Natural killer cell treated with Interleukin-12 subunit alpha and Interleukin-12 subunit beta and Interleukin-15 and Interleukin-18, amount 100 ng/mL, for 72 hours (primary cell): ENCODE data around the gene UBR2. TPM values are rescaled to one million over a fixed set of nuclear protein-coding genes. Genes with fewer than 3 reads are reported as not detected.
"Not testable (repeated sequence)": the region's sequence is repeated elsewhere in the genome, so short reads cannot be mapped to it uniquely, and the experiment has no call there.

Experiments
- ATAC-seq, 2 donors: fragments of 150-1000 bp; cut with Tn5 transposase in 1 of 2; sonication (Bioruptor Pico), chemical (Tn5 transposase) in 1 of 2; 2 replicates each; pipeline ENCODE4 v1.10.0; 2021
- DNase-seq: peaks from one replicate; pipeline ENCODE4 v3.0.0; 2022; ENCODE audit warnings: low spot score
- H3K27ac Mint-ChIP-seq, 2 donors: 1 replicate in 1 of 2; 2 replicates in 1 of 2; pipeline ENCODE4 v1.8.0; 2022; ENCODE audit warnings: mixed read lengths in 2 of 2, mild to moderate bottlenecking in 1 of 2, moderate library complexity in 1 of 2
- H3K27me3 Mint-ChIP-seq, 2 donors: 1 replicate in 1 of 2; 2 replicates in 1 of 2; pipeline ENCODE4 v1.8.0; 2022; ENCODE audit warnings: mixed read lengths in 2 of 2
- H3K36me3 Mint-ChIP-seq: one replicate; pipeline ENCODE4 v1.8.0; 2022; ENCODE audit warnings: mixed read lengths
- H3K4me1 Mint-ChIP-seq, 2 donors: 1 replicate in 1 of 2; 2 replicates in 1 of 2; pipeline ENCODE4 v1.8.0; 2022; ENCODE audit warnings: low read depth in 2 of 2, mixed read lengths in 2 of 2, mild to moderate bottlenecking in 1 of 2
- H3K4me3 Mint-ChIP-seq: one replicate; pipeline ENCODE4 v1.8.0; 2022; ENCODE audit warnings: mixed read lengths
- H3K9me3 Mint-ChIP-seq: 2 replicates; pipeline ENCODE4 v1.8.0; 2022; ENCODE audit warnings: mixed read lengths
- total RNA-seq, 2 donors: library from RNA; stranded (reverse); gene quantifications; one replicate each; pipeline ENCODE4 v1.2.3, GENCODE V29; 2022

UBR2 gene
- total RNA-seq, 2 donors from 2014 or later = 31.9 to 34.2 TPM

DNA sequence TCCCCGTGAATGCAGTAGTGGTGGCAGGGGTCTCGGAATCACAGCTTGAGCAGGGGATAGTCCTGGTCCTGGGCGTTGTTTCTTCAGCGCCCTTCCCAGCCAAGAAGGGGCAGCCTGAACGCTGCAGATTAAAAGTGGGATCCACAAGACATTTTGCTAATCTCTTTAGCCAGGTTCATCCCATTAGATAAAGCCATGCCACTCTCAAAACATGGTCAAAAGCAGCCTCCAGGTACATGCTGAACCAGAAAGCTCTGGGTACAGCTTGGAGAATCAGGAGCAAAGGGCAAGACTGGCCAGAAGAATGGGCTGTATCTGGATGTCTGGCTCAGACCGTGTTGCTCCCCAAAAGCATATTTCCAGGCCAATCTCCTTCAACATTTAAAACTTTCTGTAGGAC, 158.7 kb downstream of the UBR2 start, which contains the start of gene PRPH2:
Gene PRPH2 (minus strand): TSS at position 101 of the 400 bp plus-strand sequence. CDS start 263 bp downstream, outside the sequence.
- Mint-ChIP-seq H3K4me3 (no peak within 1 kb of the TSS), H3K27me3 (peaks cover 0 to 7% of the 10 kb centered on the region in 2 donors), H3K9me3 (no peaks in the 10 kb centered on the region), H3K36me3 (no peaks in the 10 kb centered on the region), H3K27ac (no peak within 1 kb of the TSS), H3K4me1 (peaks cover 12 to 17% of the 10 kb centered on the region in 2 donors)
- no peak for DNase-seq
- no peak for ATAC-seq

DNA sequence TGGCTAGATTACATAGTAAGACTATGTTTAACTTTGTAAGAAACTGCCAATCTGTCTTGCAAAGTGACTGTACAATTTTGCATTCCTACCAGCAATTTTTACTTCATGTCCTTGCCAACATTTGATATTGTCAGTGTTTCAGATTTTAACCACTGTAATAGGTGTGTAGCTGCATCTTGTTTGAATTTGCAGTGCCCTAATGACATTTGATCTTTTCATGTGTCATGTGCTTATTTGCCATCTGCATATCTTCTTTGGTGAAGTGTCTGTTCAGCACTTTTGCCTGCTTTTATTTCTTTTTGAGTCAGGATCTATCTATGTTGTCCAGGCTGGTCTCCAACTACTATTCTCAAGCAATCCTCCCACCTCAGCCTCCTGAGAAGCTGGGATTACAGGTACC, 161.0 kb downstream of the UBR2 start:
- Mint-ChIP-seq H3K4me3 (no peak overlapping the region), H3K27me3 (peaks cover 0 to 7% of the 10 kb centered on the region in 2 donors), H3K9me3 (no peaks in the 10 kb centered on the region), H3K4me1 (peaks cover 12 to 23% of the 10 kb centered on the region in 2 donors), H3K36me3 (no peaks in the 10 kb centered on the region), H3K27ac (no peak overlapping the region)
- ATAC-seq (no peak), DNase-seq (no peak)

DNA sequence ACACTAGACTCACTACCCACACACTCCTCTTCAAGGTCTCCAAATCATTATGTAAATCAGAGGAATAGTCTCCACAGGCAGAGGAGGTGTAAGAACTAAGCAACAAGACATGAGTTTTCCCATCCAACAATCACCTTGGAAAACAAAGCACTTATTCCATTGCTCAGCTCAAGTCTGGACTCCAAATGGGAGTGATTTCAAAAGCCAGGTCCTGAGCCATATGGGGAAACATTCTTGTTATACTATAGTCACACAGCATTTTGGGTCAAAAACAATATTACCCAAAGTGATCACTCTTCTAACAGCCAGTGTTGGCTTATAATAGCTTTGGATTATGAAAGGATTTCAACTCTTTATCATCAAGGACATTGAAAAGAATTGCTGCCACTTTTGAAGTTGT, 162.2 kb downstream of the UBR2 start:
- no peaks in the 10 kb centered on the region for H3K36me3 Mint-ChIP-seq
- no peaks in the 10 kb centered on the region for H3K9me3 Mint-ChIP-seq
- peak overlapping the region; percentile 87 for H3K4me3 Mint-ChIP-seq
- no peak for ATAC-seq
- peaks cover 12 to 23% of the 10 kb centered on the region in 2 donors for H3K4me1 Mint-ChIP-seq
- peaks cover 0 to 7% of the 10 kb centered on the region in 2 donors for H3K27me3 Mint-ChIP-seq
- DNase-seq = no peak
- peak overlapping the region; percentile 85 to 97 for H3K27ac Mint-ChIP-seq

DNA sequence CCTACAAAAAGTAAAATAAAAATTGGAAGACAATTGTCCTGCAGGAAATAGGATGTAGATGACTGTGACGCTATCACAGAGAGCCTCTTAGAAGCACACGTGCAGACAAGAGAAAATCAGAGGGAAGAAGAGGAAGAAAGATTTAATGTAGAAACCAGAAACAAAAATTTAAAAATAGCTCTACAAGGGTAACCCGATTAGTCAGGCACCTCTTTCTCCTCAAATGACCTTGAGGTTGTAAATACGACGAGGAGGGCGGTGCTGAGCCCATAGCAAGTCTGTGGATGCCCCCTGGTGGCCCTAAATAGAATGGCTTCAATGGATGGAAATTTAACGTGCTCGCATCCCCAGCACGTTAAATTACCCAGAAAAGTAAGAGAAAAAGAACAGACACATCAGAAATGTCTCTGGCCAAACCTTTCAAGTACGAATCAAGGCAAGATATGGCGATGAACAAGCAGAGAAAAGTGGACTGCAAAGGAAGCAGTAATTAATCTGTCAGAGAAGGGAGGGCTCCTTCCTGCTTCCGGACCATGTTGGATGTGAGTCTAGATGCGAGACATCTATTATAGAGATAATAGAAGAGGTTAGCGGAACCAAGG, 162.8 kb downstream of the UBR2 start:
- Mint-ChIP-seq H3K36me3 (no peaks in the 10 kb centered on the region), H3K4me1 (peaks cover 12 to 23% of the 10 kb centered on the region in 2 donors), H3K27ac (peak overlapping the region; percentile 85 to 97), H3K4me3 (peak overlapping the region; percentile 87), H3K27me3 (peaks cover 0 to 5% of the 10 kb centered on the region in 2 donors), H3K9me3 (no peaks in the 10 kb centered on the region)
- DNase-seq (peak; percentile 78), ATAC-seq (peak; percentile 92)

DNA sequence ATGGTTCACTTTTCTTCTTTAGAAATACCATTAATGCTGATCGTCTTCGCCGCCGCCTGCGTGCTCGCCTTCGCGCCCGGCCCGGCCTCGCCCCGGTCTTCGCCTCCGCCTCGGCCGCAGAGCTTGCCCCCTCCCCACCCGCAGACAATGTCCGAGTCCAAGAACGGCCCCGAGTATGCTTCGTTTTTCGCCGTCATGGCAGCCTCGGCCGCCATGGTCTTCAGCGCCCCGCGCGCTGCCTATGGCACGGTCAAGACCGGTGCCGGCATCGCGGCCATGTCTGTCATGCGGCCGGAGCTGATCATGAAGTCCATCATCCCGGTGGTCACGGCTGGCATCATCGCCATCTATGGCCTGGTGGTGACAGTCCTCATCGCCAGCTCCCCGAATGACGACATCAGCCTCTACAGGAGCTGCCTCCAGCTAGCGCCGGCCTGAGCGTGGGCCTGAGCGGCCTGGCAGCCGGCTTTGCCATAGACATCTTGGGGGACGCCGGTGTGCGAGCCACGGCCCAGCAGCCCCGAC, 163.3 kb downstream of the UBR2 start:
- Mint-ChIP-seq H3K4me3 (peak overlapping the region; percentile 87), H3K27ac (peak overlapping the region; percentile 85 to 97), H3K9me3 (no peaks in the 10 kb centered on the region), H3K36me3 (no peaks in the 10 kb centered on the region), H3K27me3 (peaks cover 0 to 5% of the 10 kb centered on the region in 2 donors), H3K4me1 (peaks cover 12 to 23% of the 10 kb centered on the region in 2 donors)
- no peak for DNase-seq
- peak; percentile 38 to 51 for ATAC-seq

DNA sequence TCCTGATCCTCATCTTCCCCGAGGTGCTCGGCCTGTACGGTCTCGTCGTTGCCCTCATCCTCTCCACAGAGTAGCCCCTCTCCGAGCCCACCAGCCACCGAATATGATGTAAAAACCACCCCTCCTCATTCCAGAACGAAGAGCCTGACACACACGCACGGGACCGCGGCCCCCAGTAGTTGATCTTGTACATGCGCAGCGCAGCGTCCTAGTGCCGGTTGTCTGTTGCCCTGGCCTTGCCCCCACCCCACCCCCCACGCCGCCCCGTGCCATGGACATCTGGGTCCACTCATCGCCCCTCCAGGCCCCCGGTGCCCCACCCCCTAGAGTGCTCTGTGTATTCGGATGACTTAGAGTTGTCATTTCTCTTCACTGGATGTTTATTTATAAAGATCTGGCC, 163.8 kb downstream of the UBR2 start:
- Mint-ChIP-seq H3K27me3 (peaks cover 0 to 5% of the 10 kb centered on the region in 2 donors), H3K9me3 (no peaks in the 10 kb centered on the region), H3K4me1 (peaks cover 12 to 23% of the 10 kb centered on the region in 2 donors), H3K27ac (peak overlapping the region; percentile 85 to 97), H3K36me3 (no peaks in the 10 kb centered on the region), H3K4me3 (peak overlapping the region; percentile 87)
- ATAC-seq = no peak
- DNase-seq = no peak

DNA sequence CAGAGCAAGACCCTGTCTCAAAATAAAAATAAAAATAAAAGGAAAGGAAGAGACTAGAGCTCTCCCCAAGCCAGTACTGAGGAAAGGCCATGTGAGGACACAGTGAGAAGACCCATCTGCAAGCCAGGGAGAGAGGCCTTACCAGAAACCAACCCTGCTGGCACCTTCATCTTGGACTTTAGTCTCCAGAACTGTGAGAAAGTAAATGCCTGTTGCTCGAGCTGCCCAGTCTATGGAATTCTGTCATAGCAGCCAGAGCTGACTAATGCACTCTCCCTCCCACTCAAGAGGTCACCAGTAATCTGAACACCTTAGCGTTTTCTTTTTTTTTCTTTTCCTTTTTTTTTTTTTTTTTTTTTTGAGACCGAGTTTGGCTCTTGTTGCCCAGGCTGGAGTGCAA, 165.9 kb downstream of the UBR2 start:
- H3K4me1 Mint-ChIP-seq = peaks cover 12 to 23% of the 10 kb centered on the region in 2 donors
- H3K27ac Mint-ChIP-seq = no peak overlapping the region
- ATAC-seq = no peak

DNA sequence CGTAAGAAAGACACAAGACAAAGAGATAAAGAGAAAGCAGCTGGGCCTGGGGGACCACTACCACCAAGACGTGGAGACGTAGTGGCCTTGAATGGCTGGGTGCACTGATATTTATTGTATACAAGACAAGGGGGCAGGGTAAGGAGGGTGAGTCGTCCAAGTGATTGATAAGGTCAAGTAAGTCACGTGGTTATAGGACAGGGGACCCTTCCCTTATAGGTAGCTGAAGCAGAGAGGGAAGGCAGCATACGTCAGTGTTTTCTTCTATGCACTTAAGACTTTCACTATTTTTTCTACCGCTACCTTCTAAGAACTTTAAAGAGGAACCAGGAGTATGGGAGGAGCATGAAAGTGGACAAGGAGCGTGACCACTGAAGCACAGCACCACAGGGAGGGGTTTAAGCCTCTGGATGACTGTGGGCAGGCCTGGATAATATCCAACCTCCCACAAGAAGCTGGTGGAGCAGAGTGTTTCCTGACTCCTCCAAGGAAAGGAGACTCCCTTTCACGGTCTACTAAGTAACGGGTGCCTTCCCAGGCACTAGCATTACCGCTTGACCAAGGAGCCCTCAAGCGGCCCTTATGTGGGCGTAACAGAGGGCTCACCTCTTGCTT, 170.1 kb downstream of the UBR2 start:
- not testable (repeated sequence) for H3K27ac Mint-ChIP-seq, ATAC-seq, H3K4me1 Mint-ChIP-seq, H3K4me3 Mint-ChIP-seq, H3K9me3 Mint-ChIP-seq, H3K36me3 Mint-ChIP-seq, DNase-seq, H3K27me3 Mint-ChIP-seq

More for the DNA sequence above, 165.9 kb downstream of the UBR2 start:
- H3K4me3 Mint-ChIP-seq = no peak overlapping the region
- H3K36me3 Mint-ChIP-seq = no peaks in the 10 kb centered on the region
- H3K27me3 Mint-ChIP-seq = peaks cover 0 to 2% of the 10 kb centered on the region in 2 donors
- no peak for DNase-seq
- no peaks in the 10 kb centered on the region for H3K9me3 Mint-ChIP-seq

DNA sequence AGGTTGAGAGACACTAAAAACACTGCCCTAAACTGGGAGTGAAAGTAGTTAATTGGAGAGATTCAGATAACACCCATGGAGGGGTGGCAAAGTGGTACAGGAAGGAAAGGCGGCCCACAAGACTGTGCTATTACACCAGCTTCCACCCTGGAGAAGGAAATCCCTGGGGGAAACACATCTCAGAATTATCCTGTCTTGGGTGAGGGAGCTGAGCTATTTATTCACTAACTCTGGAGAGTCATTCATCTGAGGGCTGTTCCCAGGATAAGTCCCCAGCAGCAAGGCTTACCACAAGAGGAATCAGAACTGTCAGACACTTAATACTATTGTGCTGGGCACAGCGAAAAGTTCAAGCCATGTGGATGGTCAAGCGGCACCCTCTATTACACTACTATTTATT, 172.1 kb downstream of the UBR2 start:
- no peak for DNase-seq
- Mint-ChIP-seq H3K36me3 (no peaks in the 10 kb centered on the region), H3K9me3 (no peaks in the 10 kb centered on the region), H3K4me1 (no peaks in the 10 kb centered on the region), H3K27ac (no peak overlapping the region), H3K27me3 (no peaks in the 10 kb centered on the region), H3K4me3 (no peak overlapping the region)
- no peak for ATAC-seq

DNA sequence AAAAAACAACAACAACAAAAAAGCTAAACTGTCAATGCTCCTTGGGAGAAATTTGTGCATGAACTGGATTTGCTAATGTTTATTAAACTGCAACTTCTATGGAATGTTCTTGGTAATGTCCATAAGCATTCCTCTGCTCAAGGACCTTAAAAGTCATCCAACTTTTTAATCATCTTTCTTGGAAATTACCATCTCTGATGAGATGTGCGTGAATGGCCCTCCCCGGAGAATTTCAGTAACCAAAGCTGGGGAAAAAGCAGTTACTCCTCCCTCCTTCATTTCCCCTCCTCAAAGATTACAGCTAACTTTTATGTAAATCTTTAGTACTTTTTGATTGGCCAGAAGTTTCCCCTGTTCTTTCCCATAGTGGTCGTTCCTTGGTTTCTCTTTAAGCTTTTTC, 176.9 kb downstream of the UBR2 start:
- H3K9me3 Mint-ChIP-seq = no peaks in the 10 kb centered on the region
- peaks cover 10% of the 10 kb centered on the region for H3K36me3 Mint-ChIP-seq
- no peak overlapping the region for H3K27ac Mint-ChIP-seq
- no peak overlapping the region for H3K4me3 Mint-ChIP-seq
- DNase-seq = no peak
- no peak for ATAC-seq
- H3K27me3 Mint-ChIP-seq = no peaks in the 10 kb centered on the region
- H3K4me1 Mint-ChIP-seq = peaks cover 7 to 9% of the 10 kb centered on the region in 2 donors

DNA sequence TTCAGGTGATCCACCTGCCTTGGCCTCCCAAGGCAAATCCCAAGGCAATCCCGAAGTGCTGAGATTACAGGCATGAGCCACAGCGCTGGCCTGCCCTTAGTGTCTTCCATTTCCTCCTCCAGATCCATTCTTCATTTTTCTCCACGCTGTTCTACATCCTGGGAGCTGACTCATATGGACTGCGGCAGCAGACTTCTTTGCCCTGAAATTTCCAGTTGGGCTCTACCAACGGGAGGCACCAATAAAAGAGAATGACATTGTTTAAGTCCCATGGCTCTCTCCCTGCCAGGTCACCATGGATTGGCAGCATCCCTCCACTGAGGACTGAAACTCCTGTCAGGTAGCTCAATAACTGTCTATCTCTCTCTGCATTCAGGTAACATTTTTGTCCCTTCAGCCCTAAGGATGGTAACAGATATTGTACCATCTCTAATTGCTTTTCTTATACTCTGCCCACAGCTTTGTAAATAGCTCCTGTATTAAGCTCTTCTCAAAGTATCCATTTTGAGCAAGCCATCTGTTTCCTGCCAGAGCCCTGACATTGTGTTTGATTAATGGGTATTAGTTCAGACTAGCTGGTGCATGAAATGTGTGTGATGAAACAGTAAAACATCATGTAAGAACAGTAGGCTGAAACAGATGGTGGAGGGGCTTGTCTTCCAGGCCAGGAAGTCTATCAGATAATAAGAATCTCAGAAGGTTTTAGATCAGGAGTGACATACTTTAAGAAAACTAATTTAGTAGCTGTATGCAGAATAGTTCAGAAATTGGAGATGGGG, 178.5 kb downstream of the UBR2 start:
- H3K27ac Mint-ChIP-seq = no peak overlapping the region
- H3K4me1 Mint-ChIP-seq = peaks cover 11 to 12% of the 10 kb centered on the region in 2 donors
- peak overlapping the region; percentile 48 for H3K4me3 Mint-ChIP-seq
- H3K9me3 Mint-ChIP-seq = no peaks in the 10 kb centered on the region
- H3K27me3 Mint-ChIP-seq = no peaks in the 10 kb centered on the region
- ATAC-seq (no peak), DNase-seq (no peak)
- peaks cover 13% of the 10 kb centered on the region for H3K36me3 Mint-ChIP-seq
